ENCODE data around the gene CRYBG1.

GRCh38 chr6:106540432-106540831, 179.9 kb downstream of the CRYBG1 start:
- no peak for TF ChIP-seq CTCF (IDR thresholded peaks at IDR 0.05)
- no peak for TF ChIP-seq EZH2 (IDR thresholded peaks at IDR 0.05)

Measured in neural progenitor cell (in vitro differentiated cells).